ENCODE measurements around the gene HPGD.

HPGD gene

GRCh38 chr4:174540175-174540574 is 17.9 kb upstream of the HPGD start:
- TF ChIP-seq ZFX (IDR thresholded peaks at IDR 0.05; ENCODE audit: borderline replicate concordance) = no peak
- TF ChIP-seq CTCF (IDR thresholded peaks at IDR 0.05) = no peak
- no peak overlapping the region for H3K27ac ChIP-seq

GRCh38 chr4:174539571-174539970 is 17.3 kb upstream of the HPGD start:
- no peak overlapping the region for H3K27ac ChIP-seq
- no peak for TF ChIP-seq CTCF (IDR thresholded peaks at IDR 0.05)

GRCh38 chr4:174538876-174539250 is 16.6 kb upstream of the HPGD start:
- TF ChIP-seq CTCF (IDR thresholded peaks at IDR 0.05) (no peak), ZFX (IDR thresholded peaks at IDR 0.05; ENCODE audit: borderline replicate concordance) (no peak)
- peak overlapping the region; percentile 30; the same call in 1 of the 2 replicates for H3K27ac ChIP-seq

- TF ChIP-seq ZFX (IDR thresholded peaks at IDR 0.05; ENCODE audit: borderline replicate concordance) (no peak), CTCF (IDR thresholded peaks at IDR 0.05) (no peak)
- H3K27ac ChIP-seq = peak overlapping the region; percentile 30; the same call in 1 of the 2 replicates
These were observed 16.0 kb upstream of the HPGD start for GRCh38 chr4:174538123-174538875.

DNA sequence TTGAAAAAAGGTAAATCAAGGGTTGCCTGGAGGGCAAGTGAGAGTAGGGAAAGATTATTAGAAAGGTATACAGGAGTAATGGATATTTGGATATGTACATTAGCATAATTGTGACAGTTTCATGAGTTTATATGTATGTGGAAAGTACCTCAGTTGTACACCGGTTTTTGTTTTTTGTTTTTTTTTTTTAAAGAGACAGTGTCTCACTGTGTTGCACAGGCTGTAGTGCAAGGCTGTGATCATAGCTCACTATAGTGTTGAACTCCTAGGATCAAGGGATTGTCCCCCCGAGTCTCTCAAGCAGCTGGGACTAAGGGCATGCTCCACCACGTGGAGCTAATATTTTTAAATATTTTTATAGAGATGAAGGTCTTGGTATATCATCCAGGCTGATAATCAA is 15.3 kb upstream of the HPGD start:
- TF ChIP-seq CTCF (IDR thresholded peaks at IDR 0.05) (no peak), ZFX (IDR thresholded peaks at IDR 0.05; ENCODE audit: borderline replicate concordance) (no peak)
- 0 out of 2 replicates have a peak overlapping the region, but pooled peaks have one; percentile 30 for H3K27ac ChIP-seq

DNA sequence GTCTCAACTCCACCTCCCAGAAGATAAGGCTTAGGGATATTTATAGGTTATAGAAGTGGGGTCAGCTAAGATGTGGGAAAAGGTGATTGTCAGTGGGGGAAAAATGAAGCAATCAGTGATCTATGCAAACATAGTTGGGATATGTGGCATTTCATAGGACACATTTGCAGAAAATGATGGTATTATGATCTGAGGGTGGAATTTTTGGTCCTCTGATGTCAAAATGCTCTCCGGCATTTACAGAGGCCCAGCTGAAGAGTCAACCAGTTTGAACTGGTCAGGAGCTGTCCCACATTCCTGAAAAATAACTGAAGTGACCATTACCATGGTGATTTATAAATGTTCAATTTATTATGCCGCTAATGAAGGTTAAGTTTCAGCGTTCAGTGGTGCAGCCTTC is 12.2 kb upstream of the HPGD start:
- no peak for TF ChIP-seq ZFX (IDR thresholded peaks at IDR 0.05; ENCODE audit: borderline replicate concordance)
- TF ChIP-seq CTCF (IDR thresholded peaks at IDR 0.05) = no peak
- H3K27ac ChIP-seq = no peak overlapping the region

GRCh38 chr4:174532445-174532844 is 10.2 kb upstream of the HPGD start:
- TF ChIP-seq ZFX (IDR thresholded peaks at IDR 0.05; ENCODE audit: borderline replicate concordance) (no peak), CTCF (IDR thresholded peaks at IDR 0.05) (no peak)
- H3K27ac ChIP-seq = no peak overlapping the region
